ENCODE results near the gene VTCN1.

DNA sequence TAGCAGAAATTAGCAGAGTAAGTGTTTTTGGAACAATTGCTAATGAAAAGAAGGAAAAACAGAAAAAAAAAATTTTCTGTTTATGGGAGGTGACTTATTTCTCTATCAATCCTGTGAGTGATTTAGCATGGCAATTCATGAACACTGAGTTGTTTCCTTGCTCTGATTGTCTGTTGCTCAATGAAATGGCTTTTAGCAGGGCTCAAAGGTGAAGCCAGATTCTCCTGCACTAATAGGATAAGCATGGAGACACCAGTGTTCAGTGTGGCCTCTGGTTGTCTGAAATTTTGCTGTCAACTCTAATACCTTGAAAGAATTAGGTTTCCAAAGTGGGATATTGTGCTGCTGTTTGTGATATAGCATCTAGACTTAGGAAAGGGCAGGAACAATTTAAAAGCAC is 105.0 kb downstream of the VTCN1 start:
- TF ChIP-seq, protein P1, sequence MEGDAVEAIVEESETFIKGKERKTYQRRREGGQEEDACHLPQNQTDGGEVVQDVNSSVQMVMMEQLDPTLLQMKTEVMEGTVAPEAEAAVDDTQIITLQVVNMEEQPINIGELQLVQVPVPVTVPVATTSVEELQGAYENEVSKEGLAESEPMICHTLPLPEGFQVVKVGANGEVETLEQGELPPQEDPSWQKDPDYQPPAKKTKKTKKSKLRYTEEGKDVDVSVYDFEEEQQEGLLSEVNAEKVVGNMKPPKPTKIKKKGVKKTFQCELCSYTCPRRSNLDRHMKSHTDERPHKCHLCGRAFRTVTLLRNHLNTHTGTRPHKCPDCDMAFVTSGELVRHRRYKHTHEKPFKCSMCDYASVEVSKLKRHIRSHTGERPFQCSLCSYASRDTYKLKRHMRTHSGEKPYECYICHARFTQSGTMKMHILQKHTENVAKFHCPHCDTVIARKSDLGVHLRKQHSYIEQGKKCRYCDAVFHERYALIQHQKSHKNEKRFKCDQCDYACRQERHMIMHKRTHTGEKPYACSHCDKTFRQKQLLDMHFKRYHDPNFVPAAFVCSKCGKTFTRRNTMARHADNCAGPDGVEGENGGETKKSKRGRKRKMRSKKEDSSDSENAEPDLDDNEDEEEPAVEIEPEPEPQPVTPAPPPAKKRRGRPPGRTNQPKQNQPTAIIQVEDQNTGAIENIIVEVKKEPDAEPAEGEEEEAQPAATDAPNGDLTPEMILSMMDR (IDR thresholded peaks at IDR 0.05) = no peak
- no peak for TF ChIP-seq ZFX (IDR thresholded peaks at IDR 0.05; ENCODE audit: borderline replicate concordance)

All from 22Rv1 (cell line).